ENCODE results near the gene PTGES2. TPM values are rescaled to one million over a fixed set of nuclear protein-coding genes. Genes with fewer than 3 reads are reported as not detected.

Gene PTGES2
- total and polyA plus RNA-seq, 2 of the 13 experiments (the other 11 are each of a cell fraction or from before 2014, with no cell fraction given) = 63.7 to 79.8 TPM

DNA sequence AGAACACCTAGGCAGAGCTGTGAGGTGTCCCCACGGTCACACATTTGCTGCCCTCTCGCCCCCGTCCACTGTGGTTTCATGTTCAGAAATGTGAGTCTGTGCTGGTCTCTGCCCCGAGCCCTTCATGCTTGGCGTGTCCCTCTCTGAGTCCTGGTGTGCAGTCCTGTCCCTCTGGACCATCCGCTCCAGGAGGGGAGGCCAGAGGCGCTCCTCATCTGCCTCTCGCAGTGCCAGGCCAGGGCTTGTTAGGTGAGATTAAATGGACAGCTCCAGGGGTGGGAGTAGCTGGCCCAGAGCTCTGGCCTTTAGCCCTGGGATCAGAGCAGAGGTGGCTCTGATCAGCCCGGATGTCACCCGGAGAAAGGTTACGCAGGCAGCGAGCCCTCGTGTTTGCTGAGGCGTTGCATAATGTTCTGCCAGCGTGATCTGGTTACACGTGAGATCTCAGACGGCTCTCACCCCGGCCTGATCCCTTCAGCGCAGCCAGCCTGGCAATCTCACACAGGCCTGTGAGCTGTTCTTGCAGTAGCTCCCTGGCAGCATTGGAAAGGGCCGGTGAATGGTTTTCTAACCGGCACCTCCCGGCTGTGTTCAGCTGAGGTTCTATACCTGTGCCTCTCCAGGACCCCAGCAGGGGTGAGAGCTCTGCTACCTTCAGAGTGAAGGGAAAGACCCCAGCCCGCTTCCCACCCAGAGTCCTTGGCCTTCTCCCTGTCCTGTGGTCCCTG, 24.5 kb downstream of the PTGES2 start (continued):
- TF ChIP-seq, protein P1, sequence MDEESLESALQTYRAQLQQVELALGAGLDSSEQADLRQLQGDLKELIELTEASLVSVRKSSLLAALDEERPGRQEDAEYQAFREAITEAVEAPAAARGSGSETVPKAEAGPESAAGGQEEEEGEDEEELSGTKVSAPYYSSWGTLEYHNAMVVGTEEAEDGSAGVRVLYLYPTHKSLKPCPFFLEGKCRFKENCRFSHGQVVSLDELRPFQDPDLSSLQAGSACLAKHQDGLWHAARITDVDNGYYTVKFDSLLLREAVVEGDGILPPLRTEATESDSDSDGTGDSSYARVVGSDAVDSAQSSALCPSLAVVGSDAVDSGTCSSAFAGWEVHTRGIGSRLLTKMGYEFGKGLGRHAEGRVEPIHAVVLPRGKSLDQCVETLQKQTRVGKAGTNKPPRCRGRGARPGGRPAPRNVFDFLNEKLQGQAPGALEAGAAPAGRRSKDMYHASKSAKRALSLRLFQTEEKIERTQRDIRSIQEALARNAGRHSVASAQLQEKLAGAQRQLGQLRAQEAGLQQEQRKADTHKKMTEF (CRISPR knock-in tag; IDR thresholded peaks at IDR 0.05) = peak; percentile 98
- TF ChIP-seq ZNF136 (CRISPR knock-in tag; IDR thresholded peaks at IDR 0.05; ENCODE audit: low read depth) (peak; percentile 86; the same call in 1 of the 2 replicates), KDM1A (CRISPR knock-in tag; IDR thresholded peaks at IDR 0.05) (peak; percentile 70; the same call in 1 of the 2 replicates), MTA3 (CRISPR knock-in tag; IDR thresholded peaks at IDR 0.05) (no peak), U2AF2 (IDR thresholded peaks at IDR 0.05; ENCODE audit: low read depth, low read length) (no peak), STAT5B (CRISPR knock-in tag; IDR thresholded peaks at IDR 0.05) (no peak), MYNN (CRISPR knock-in tag; IDR thresholded peaks at IDR 0.05; ENCODE audit: low read depth) (no peak), ZNF598 (CRISPR knock-in tag; IDR thresholded peaks at IDR 0.05; ENCODE audit: borderline replicate concordance) (peak; percentile 69; the same call in 1 of the 2 replicates), ZNF44 (CRISPR knock-in tag; IDR thresholded peaks at IDR 0.05) (0 out of 2 replicates have a peak, but pooled peaks have one; percentile 90), PHF20 (CRISPR knock-in tag; IDR thresholded peaks at IDR 0.05) (peak; percentile 59; the same call in 1 of the 2 replicates), DR1 (CRISPR knock-in tag; IDR thresholded peaks at IDR 0.05) (no peak; the same call in 1 of the 2 replicates), NR2F2 (IDR thresholded peaks at IDR 0.05; ENCODE audit: borderline replicate concordance, low read depth) (no peak), RXRB (CRISPR knock-in tag; IDR thresholded peaks at IDR 0.05; ENCODE audit: borderline replicate concordance) (peak; percentile 99)
- TF ChIP-seq, protein P2, sequence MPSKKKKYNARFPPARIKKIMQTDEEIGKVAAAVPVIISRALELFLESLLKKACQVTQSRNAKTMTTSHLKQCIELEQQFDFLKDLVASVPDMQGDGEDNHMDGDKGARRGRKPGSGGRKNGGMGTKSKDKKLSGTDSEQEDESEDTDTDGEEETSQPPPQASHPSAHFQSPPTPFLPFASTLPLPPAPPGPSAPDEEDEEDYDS (CRISPR knock-in tag; IDR thresholded peaks at IDR 0.05) = peak; percentile 53
- TF ChIP-seq, protein P3, sequence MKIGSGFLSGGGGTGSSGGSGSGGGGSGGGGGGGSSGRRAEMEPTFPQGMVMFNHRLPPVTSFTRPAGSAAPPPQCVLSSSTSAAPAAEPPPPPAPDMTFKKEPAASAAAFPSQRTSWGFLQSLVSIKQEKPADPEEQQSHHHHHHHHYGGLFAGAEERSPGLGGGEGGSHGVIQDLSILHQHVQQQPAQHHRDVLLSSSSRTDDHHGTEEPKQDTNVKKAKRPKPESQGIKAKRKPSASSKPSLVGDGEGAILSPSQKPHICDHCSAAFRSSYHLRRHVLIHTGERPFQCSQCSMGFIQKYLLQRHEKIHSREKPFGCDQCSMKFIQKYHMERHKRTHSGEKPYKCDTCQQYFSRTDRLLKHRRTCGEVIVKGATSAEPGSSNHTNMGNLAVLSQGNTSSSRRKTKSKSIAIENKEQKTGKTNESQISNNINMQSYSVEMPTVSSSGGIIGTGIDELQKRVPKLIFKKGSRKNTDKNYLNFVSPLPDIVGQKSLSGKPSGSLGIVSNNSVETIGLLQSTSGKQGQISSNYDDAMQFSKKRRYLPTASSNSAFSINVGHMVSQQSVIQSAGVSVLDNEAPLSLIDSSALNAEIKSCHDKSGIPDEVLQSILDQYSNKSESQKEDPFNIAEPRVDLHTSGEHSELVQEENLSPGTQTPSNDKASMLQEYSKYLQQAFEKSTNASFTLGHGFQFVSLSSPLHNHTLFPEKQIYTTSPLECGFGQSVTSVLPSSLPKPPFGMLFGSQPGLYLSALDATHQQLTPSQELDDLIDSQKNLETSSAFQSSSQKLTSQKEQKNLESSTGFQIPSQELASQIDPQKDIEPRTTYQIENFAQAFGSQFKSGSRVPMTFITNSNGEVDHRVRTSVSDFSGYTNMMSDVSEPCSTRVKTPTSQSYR (CRISPR knock-in tag; IDR thresholded peaks at IDR 0.05; ENCODE audit: borderline replicate concordance) = peak; percentile 57; the same call in 1 of the 2 replicates
- TF ChIP-seq, protein P4, sequence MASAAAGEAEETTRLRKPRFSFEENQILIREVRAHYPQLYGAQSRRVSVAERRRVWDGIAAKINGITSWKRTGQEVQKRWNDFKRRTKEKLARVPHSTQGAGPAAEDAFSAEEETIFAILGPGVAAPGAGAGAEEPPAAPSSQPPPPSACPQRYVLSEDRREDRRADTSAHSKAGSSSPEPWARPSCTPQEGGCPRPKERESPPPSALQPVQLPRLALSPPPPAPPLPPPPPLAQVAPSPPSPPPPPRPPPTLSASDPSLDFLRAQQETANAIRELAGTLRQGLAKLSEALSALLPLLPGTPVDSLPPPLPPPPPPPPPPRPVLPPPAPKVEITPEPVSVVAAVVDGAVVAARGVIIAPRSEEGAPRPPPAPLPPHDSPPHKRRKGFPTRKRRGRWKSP (CRISPR knock-in tag; IDR thresholded peaks at IDR 0.05) = peak; percentile 79; the same call in 1 of the 2 replicates
- TF ChIP-seq, protein P5, sequence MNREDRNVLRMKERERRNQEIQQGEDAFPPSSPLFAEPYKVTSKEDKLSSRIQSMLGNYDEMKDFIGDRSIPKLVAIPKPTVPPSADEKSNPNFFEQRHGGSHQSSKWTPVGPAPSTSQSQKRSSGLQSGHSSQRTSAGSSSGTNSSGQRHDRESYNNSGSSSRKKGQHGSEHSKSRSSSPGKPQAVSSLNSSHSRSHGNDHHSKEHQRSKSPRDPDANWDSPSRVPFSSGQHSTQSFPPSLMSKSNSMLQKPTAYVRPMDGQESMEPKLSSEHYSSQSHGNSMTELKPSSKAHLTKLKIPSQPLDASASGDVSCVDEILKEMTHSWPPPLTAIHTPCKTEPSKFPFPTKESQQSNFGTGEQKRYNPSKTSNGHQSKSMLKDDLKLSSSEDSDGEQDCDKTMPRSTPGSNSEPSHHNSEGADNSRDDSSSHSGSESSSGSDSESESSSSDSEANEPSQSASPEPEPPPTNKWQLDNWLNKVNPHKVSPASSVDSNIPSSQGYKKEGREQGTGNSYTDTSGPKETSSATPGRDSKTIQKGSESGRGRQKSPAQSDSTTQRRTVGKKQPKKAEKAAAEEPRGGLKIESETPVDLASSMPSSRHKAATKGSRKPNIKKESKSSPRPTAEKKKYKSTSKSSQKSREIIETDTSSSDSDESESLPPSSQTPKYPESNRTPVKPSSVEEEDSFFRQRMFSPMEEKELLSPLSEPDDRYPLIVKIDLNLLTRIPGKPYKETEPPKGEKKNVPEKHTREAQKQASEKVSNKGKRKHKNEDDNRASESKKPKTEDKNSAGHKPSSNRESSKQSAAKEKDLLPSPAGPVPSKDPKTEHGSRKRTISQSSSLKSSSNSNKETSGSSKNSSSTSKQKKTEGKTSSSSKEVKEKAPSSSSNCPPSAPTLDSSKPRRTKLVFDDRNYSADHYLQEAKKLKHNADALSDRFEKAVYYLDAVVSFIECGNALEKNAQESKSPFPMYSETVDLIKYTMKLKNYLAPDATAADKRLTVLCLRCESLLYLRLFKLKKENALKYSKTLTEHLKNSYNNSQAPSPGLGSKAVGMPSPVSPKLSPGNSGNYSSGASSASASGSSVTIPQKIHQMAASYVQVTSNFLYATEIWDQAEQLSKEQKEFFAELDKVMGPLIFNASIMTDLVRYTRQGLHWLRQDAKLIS (CRISPR knock-in tag; IDR thresholded peaks at IDR 0.05) = no peak; the same call in 1 of the 2 replicates
